Vagina (tissue), 2 donors: ENCODE measurements around the gene GIMAP5.

ENCODE experiments used
- POLR2A ChIP-seq, 2 donors: fragments of 450-650 bp; IDR thresholded peaks; one replicate each; pipeline ENCODE4 v1.6.1; 2017; ENCODE audit warnings: antibody characterized with exemption in 2 of 2, mild to moderate bottlenecking in 2 of 2, moderate library complexity in 2 of 2
- POLR2AphosphoS5 ChIP-seq, 2 donors: sonication (generic); formaldehyde crosslinking; IDR thresholded peaks; one replicate each; pipeline ENCODE4 v1.9.0; 2017; ENCODE audit warnings: antibody characterized with exemption in 2 of 2, mild to moderate bottlenecking in 2 of 2, low read depth in 1 of 2; ENCODE audit not compliant: insufficient read depth in 1 of 2
- TF ChIP-seq, protein P1 (sequence below), 3 experiments: fragments of 450-650 bp in 2 of 3; fragments of 200-600 bp in 1 of 3; sonication (generic) in 1 of 3; IDR thresholded peaks; one replicate each; pipeline ENCODE4 v1.5.1; 2017 to 2019; ENCODE audit warnings: antibody characterized with exemption in 3 of 3, mild to moderate bottlenecking in 2 of 3, moderate library complexity in 2 of 3

DNA sequence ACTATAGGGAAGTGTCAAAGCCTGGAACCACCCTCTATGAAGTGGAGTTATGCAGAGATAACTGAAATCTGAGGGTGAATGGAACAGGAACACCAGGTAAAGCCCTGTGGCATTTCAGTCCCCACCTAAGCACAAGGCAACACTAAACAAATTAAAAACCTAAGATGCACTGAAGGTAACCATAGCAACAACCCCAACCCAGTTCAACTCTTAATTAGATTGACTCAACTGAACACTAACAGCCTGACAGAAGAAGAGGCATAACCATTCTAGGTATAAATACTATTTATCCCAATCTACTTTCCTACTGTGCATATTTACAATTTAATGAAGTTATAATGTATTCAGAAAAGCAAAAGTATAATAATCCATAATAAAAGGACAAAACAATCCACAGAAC is 9.2 kb upstream of the GIMAP5 start:
- TF ChIP-seq, protein P1, sequence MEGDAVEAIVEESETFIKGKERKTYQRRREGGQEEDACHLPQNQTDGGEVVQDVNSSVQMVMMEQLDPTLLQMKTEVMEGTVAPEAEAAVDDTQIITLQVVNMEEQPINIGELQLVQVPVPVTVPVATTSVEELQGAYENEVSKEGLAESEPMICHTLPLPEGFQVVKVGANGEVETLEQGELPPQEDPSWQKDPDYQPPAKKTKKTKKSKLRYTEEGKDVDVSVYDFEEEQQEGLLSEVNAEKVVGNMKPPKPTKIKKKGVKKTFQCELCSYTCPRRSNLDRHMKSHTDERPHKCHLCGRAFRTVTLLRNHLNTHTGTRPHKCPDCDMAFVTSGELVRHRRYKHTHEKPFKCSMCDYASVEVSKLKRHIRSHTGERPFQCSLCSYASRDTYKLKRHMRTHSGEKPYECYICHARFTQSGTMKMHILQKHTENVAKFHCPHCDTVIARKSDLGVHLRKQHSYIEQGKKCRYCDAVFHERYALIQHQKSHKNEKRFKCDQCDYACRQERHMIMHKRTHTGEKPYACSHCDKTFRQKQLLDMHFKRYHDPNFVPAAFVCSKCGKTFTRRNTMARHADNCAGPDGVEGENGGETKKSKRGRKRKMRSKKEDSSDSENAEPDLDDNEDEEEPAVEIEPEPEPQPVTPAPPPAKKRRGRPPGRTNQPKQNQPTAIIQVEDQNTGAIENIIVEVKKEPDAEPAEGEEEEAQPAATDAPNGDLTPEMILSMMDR (IDR thresholded peaks at IDR 0.05): no peak
- TF ChIP-seq POLR2A (IDR thresholded peaks at IDR 0.05): no peak
- TF ChIP-seq POLR2AphosphoS5 (IDR thresholded peaks at IDR 0.05; ENCODE audit: insufficient read depth in 1 of 2, low read depth in 1 of 2): no peak
